ENCODE measurements around the gene ANKRD39. TPM values are rescaled to one million over a fixed set of nuclear protein-coding genes. Genes with fewer than 3 reads are reported as not detected.

Gene ANKRD39
- total and polyA plus RNA-seq, 2 donors from 2014 or later: 10.8 to 19.2 TPM

DNA sequence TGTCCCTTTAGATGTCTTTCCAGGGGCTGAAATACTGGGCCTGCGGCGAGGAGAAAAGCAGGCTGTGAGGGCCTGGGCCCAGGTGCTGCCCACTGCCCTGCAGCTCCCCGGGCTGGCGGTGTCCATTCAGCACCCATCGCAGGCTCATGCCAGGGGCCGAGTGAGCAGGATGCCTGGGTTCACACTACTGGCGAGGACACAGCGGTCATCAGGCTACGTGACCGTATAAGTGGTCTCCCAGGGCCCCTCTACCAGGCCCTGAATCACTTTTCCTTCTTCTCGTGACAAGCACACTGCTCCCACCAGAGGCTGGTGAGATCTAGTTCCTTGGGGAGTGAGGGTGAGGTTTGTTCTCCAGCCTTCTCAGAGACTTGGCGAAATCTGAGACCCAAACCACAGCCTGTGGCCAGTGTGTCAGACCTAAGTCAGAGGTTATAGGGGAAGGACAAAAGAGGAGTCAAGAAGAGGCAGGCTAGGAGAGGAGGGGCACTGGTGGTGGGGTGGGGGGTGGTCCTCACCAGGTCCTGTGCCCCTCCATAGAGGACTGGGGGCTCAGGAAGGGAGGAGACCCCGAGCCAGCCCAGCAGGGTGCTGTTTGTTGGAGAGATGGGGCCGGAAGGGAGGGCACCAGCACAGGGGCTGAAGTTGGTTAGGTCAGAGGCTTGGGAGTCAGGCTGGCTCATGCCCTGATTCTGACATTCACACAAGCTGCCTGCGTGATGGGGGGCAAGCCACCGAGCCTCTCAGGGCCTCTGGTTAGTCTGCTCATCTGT is 18.6 kb upstream of the ANKRD39 start:
- intact Hi-C loops (cut with DNase I): no loop called here
- DNase-seq (peak in 3 of 5 donors; percentile 42 to 60 (median 59)), FAIRE-seq (no peak)
- Histone ChIP-seq H3K4me1 (ENCODE audit: control insufficient read depth in 2 of 3, insufficient read depth in 2 of 3, low read depth in 1 of 3, low read length in 3 of 3) (peaks cover 0 to 8% (median 2%) of the 10 kb centered on the region in 3 donors), H3K36me3 (ENCODE audit: control insufficient read depth in 2 of 3, insufficient read depth in 3 of 3, low read length in 3 of 3) (no peaks in the 10 kb centered on the region), H3K9ac (ENCODE audit: low read length in 3 of 3) (no peak overlapping the region), H3K27ac (ENCODE audit: low read depth in 2 of 2, low read length in 2 of 2) (no peak overlapping the region), H3K4me3 (ENCODE audit: low read length in 3 of 3) (no peak overlapping the region), H3K9me3 (ENCODE audit: control insufficient read depth in 2 of 3, insufficient read depth in 1 of 3, low read length in 3 of 3) (no peaks in the 10 kb centered on the region), H3K27me3 (ENCODE audit: control insufficient read depth, insufficient read depth, low read length) (no peaks in the 10 kb centered on the region)
- TF ChIP-seq, protein P1, sequence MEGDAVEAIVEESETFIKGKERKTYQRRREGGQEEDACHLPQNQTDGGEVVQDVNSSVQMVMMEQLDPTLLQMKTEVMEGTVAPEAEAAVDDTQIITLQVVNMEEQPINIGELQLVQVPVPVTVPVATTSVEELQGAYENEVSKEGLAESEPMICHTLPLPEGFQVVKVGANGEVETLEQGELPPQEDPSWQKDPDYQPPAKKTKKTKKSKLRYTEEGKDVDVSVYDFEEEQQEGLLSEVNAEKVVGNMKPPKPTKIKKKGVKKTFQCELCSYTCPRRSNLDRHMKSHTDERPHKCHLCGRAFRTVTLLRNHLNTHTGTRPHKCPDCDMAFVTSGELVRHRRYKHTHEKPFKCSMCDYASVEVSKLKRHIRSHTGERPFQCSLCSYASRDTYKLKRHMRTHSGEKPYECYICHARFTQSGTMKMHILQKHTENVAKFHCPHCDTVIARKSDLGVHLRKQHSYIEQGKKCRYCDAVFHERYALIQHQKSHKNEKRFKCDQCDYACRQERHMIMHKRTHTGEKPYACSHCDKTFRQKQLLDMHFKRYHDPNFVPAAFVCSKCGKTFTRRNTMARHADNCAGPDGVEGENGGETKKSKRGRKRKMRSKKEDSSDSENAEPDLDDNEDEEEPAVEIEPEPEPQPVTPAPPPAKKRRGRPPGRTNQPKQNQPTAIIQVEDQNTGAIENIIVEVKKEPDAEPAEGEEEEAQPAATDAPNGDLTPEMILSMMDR (IDR thresholded peaks at IDR 0.05; ENCODE audit: borderline replicate concordance, extremely low read depth, insufficient read depth): no peak

- Histone ChIP-seq H3K9ac (ENCODE audit: low read length in 3 of 3) (no peak overlapping the region), H3K36me3 (ENCODE audit: control insufficient read depth in 2 of 3, insufficient read depth in 3 of 3, low read length in 3 of 3) (no peaks in the 10 kb centered on the region), H3K27me3 (ENCODE audit: control insufficient read depth, insufficient read depth, low read length) (no peaks in the 10 kb centered on the region), H3K4me3 (ENCODE audit: low read length in 3 of 3) (no peak overlapping the region), H3K9me3 (ENCODE audit: control insufficient read depth in 2 of 3, insufficient read depth in 1 of 3, low read length in 3 of 3) (no peaks in the 10 kb centered on the region), H3K27ac (ENCODE audit: low read depth in 2 of 2, low read length in 2 of 2) (no peak overlapping the region), H3K4me1 (ENCODE audit: control insufficient read depth in 2 of 3, insufficient read depth in 2 of 3, low read depth in 1 of 3, low read length in 3 of 3) (peaks cover 0 to 8% (median 2%) of the 10 kb centered on the region in 3 donors)
- FAIRE-seq (no peak), DNase-seq (peak; percentile 58 to 81 (median 70))
- TF ChIP-seq, protein P1 (IDR thresholded peaks at IDR 0.05; ENCODE audit: borderline replicate concordance, extremely low read depth, insufficient read depth): no peak
- intact Hi-C loops (cut with DNase I): no loop called here
Observed at GRCh38 chr2:96875498-96876268, 17.9 kb upstream of the ANKRD39 start.

DNA sequence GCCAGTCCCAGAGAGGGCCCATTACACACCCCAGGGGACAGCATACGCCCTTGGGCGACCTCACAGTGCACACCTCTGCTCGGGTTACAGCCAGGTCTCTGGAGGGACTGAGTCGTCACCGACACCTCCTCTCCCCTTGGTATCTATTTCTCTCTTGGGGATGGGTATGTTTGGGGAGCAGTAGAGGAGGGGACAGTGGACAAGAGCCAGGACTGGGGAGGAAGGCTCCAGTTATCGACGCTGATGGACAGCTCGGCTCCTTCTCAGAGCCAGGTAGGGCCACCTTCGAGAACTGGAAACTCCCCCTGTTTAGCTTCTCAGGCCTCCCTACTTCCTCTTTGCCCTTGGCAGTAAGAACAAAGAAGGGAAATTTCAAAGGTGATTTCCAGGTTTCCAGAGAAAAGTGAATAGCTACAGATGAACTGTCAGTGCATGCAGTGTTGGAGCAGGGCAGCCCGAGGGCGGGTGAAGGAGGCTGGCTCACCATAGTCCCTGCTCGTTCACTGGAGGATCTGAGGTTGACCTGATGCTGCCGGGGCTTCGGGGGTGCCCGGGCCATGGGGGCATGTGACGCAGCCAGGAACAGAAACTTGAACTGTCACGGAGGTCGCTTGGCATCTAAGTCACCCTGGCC is 16.5 kb upstream of the ANKRD39 start:
- H3K27ac ChIP-seq (ENCODE audit: low read depth in 2 of 2, low read length in 2 of 2): peak overlapping the region; percentile 43 to 45
- DNase-seq: peak in 3 of 5 donors; percentile 55 to 71 (median 64)
- H3K9ac ChIP-seq (ENCODE audit: low read length in 3 of 3): peak overlapping the region in 1 of 3 donors; percentile 60
- no peaks in the 10 kb centered on the region for H3K27me3 ChIP-seq (ENCODE audit: control insufficient read depth, insufficient read depth, low read length)
- no peaks in the 10 kb centered on the region for H3K36me3 ChIP-seq (ENCODE audit: control insufficient read depth in 2 of 3, insufficient read depth in 3 of 3, low read length in 3 of 3)
- H3K9me3 ChIP-seq (ENCODE audit: control insufficient read depth in 2 of 3, insufficient read depth in 1 of 3, low read length in 3 of 3): no peaks in the 10 kb centered on the region
- no peak for FAIRE-seq
- H3K4me3 ChIP-seq (ENCODE audit: low read length in 3 of 3): no peak overlapping the region
- intact Hi-C loops (cut with DNase I): no loop called here
- TF ChIP-seq, protein P1 (IDR thresholded peaks at IDR 0.05; ENCODE audit: borderline replicate concordance, extremely low read depth, insufficient read depth): no peak
- peaks cover 0 to 8% (median 2%) of the 10 kb centered on the region in 3 donors for H3K4me1 ChIP-seq (ENCODE audit: control insufficient read depth in 2 of 3, insufficient read depth in 2 of 3, low read depth in 1 of 3, low read length in 3 of 3)

Measured in kidney (tissue), 14 donors.